HG03135 (cell line): ENCODE measurements around the gene KLHL42.
"Not testable (repeated sequence)": the region's sequence is repeated elsewhere in the genome, so short reads cannot be mapped to it uniquely, and the experiment has no call there.

Experiments used
- ATAC-seq: cut with Tn5 transposase; IDR thresholded peaks from one replicate; pipeline ENCODE4 v1.9.1; 2021; ENCODE audit warnings: mild to moderate bottlenecking, moderate library complexity; ENCODE audit not compliant: unreplicated experiment

KLHL42 gene

GRCh38 chr12:27814411-27814810, 34.4 kb downstream of the KLHL42 start:
- no peak for ATAC-seq

- ATAC-seq, result no peak
Observed at GRCh38 chr12:27814851-27815591, 35.0 kb downstream of the KLHL42 start.

GRCh38 chr12:27817766-27818165, 37.7 kb downstream of the KLHL42 start:
- no peak for ATAC-seq

- ATAC-seq, result no peak
Observed at GRCh38 chr12:27818401-27818918, 38.4 kb downstream of the KLHL42 start.

GRCh38 chr12:27820564-27820963, 40.5 kb downstream of the KLHL42 start:
- ATAC-seq, result no peak

- no peak for ATAC-seq
Observed at GRCh38 chr12:27821259-27821973, 41.4 kb downstream of the KLHL42 start.

- peak; percentile 71 for ATAC-seq
Observed at GRCh38 chr12:27822076-27822712, 42.2 kb downstream of the KLHL42 start.

GRCh38 chr12:27823038-27823437, 43.0 kb downstream of the KLHL42 start:
- ATAC-seq, result no peak

GRCh38 chr12:27824126-27824842, 44.3 kb downstream of the KLHL42 start:
- ATAC-seq, result peak; percentile 56

GRCh38 chr12:27826076-27826475, 46.0 kb downstream of the KLHL42 start:
- no peak for ATAC-seq

- no peak for ATAC-seq
Observed at GRCh38 chr12:27828196-27828595, 48.2 kb downstream of the KLHL42 start.

GRCh38 chr12:27838543-27839185, 58.6 kb downstream of the KLHL42 start:
- ATAC-seq, result no peak

GRCh38 chr12:27840229-27840999, 60.4 kb downstream of the KLHL42 start:
- ATAC-seq, result no peak

GRCh38 chr12:27841392-27841882, 61.4 kb downstream of the KLHL42 start:
- no peak for ATAC-seq

GRCh38 chr12:27843714-27844245, 63.7 kb downstream of the KLHL42 start:
- no peak for ATAC-seq

- no peak for ATAC-seq
Observed at GRCh38 chr12:27844366-27845090, 64.5 kb downstream of the KLHL42 start.

GRCh38 chr12:27845187-27845586, 65.2 kb downstream of the KLHL42 start:
- ATAC-seq, result no peak

- not testable (repeated sequence) for ATAC-seq
Observed at GRCh38 chr12:27845706-27846105, 65.7 kb downstream of the KLHL42 start.

- ATAC-seq, result not testable (repeated sequence)
Observed at GRCh38 chr12:27847293-27847692, 67.3 kb downstream of the KLHL42 start.
